Neural crest cell (in vitro differentiated cells): Measurements from ENCODE around the gene CPNE8. TPM values are rescaled to one million over a fixed set of nuclear protein-coding genes. Genes with fewer than 3 reads are reported as not detected.

Experiments used
- DNase-seq: peaks from one replicate; pipeline ENCODE4 v3.0.0; 2021; ENCODE audit warnings: low read depth, mixed read lengths, low spot score
- H3K27ac Mint-ChIP-seq: one replicate; pipeline ENCODE4 v1.8.0; 2021; ENCODE audit warnings: mild to moderate bottlenecking, mixed read lengths; ENCODE audit not compliant: unreplicated experiment
- H3K27me3 Mint-ChIP-seq: 2 replicates; pipeline ENCODE4 v1.8.0; 2021; ENCODE audit warnings: low read depth, mild to moderate bottlenecking, mixed read lengths
- H3K36me3 Mint-ChIP-seq: 2 replicates; pipeline ENCODE4 v1.8.0; 2021; ENCODE audit warnings: low read depth, mild to moderate bottlenecking, mixed read lengths
- H3K4me1 Mint-ChIP-seq: 2 replicates; pipeline ENCODE4 v1.8.0; 2021; ENCODE audit warnings: mixed read lengths
- H3K4me3 Mint-ChIP-seq: one replicate; pipeline ENCODE4 v1.8.0; 2021; ENCODE audit warnings: mild to moderate bottlenecking, mixed read lengths
- H3K9me3 Mint-ChIP-seq: 2 replicates; pipeline ENCODE4 v1.8.0; 2021; ENCODE audit warnings: mixed read lengths
- total RNA-seq: library from RNA; stranded (reverse); gene quantifications from 2 replicates; pipeline ENCODE4 v1.2.1, GENCODE V29; 2021
- TF ChIP-seq, protein P1 (sequence below): fragments of 200-600 bp; sonication (generic); conservative IDR thresholded peaks from 2 replicates; pipeline ENCODE4 v1.5.0; 2021; ENCODE audit warnings: antibody characterized with exemption, mild to moderate bottlenecking

The CPNE8 gene
- total RNA-seq, 1 donor from 2014 or later, result 7.0 TPM

DNA sequence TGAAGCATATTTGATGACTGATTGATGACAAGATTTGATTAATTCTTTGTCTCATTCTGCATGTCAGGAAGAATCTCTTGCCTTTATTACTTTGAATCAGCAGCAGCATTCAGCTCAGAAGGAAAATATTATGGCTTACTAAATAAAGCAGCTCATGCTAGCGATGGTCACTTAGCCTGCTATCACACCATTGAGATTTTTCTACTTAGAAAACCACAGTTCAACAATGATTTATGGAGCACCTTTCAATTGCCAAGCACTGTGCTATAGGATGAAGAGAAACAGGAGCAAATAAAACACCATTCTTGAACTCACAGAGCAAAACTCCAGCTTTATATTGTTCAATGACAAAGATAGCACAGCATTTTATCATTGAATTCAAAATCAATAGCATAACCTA lies 197.7 kb downstream of the CPNE8 start:
- no peak overlapping the region for H3K4me3 Mint-ChIP-seq
- H3K9me3 Mint-ChIP-seq, result no peaks in the 10 kb centered on the region
- no peak overlapping the region for H3K27ac Mint-ChIP-seq
- TF ChIP-seq, protein P1, sequence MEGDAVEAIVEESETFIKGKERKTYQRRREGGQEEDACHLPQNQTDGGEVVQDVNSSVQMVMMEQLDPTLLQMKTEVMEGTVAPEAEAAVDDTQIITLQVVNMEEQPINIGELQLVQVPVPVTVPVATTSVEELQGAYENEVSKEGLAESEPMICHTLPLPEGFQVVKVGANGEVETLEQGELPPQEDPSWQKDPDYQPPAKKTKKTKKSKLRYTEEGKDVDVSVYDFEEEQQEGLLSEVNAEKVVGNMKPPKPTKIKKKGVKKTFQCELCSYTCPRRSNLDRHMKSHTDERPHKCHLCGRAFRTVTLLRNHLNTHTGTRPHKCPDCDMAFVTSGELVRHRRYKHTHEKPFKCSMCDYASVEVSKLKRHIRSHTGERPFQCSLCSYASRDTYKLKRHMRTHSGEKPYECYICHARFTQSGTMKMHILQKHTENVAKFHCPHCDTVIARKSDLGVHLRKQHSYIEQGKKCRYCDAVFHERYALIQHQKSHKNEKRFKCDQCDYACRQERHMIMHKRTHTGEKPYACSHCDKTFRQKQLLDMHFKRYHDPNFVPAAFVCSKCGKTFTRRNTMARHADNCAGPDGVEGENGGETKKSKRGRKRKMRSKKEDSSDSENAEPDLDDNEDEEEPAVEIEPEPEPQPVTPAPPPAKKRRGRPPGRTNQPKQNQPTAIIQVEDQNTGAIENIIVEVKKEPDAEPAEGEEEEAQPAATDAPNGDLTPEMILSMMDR, result no peak
- H3K36me3 Mint-ChIP-seq, result no peaks in the 10 kb centered on the region
- H3K4me1 Mint-ChIP-seq, result no peaks in the 10 kb centered on the region
- no peaks in the 10 kb centered on the region for H3K27me3 Mint-ChIP-seq
- no peak for DNase-seq

DNA sequence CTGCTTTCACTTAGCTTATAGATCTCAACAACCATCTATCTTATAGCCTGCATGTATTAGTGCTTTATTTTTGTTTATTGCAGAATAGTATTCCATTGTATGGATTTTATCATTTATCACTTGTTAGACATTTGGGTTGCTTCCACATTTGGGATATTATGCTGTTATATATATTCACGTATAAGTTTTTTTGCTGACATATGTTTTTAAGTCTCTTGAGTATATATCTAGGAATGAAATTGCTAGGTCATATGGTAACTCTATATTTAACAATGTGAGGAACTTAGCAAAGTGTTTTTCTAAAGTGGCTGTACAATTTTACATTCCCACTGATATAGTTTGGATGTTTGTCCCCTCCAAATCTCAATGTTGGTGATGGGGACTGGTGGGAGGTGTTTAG lies 208.1 kb downstream of the CPNE8 start:
- peaks cover 7% of the 10 kb centered on the region for H3K36me3 Mint-ChIP-seq
- no peak for DNase-seq
- no peaks in the 10 kb centered on the region for H3K4me1 Mint-ChIP-seq
- no peak overlapping the region for H3K4me3 Mint-ChIP-seq
- no peaks in the 10 kb centered on the region for H3K27me3 Mint-ChIP-seq
- TF ChIP-seq, protein P1, result no peak
- H3K9me3 Mint-ChIP-seq, result peaks cover 6% of the 10 kb centered on the region
- no peak overlapping the region for H3K27ac Mint-ChIP-seq

DNA sequence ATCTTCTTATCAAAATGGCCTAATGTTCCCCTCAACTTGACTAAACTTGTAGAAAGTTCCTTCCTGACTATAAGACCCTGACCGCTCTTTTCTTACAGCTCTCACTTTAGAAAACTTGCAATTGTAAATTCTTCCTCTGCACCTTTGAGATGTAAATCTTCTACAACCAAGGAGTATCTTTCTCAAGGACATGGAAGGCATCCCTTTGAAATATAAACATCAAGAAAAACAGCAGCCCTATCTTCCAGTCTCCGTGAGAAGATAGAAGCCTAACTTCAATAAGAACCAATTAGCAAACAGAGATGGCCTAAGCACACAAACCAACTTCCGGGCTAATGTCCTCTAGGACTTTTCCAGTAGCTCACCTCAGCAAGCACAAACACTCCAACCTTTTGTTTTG lies 210.3 kb downstream of the CPNE8 start:
- no peak for DNase-seq
- H3K27ac Mint-ChIP-seq, result no peak overlapping the region
- H3K4me3 Mint-ChIP-seq, result no peak overlapping the region
- H3K9me3 Mint-ChIP-seq, result peaks cover 2% of the 10 kb centered on the region
- TF ChIP-seq, protein P1, result no peak
- no peaks in the 10 kb centered on the region for H3K27me3 Mint-ChIP-seq
- H3K4me1 Mint-ChIP-seq, result no peaks in the 10 kb centered on the region
- peaks cover 2% of the 10 kb centered on the region for H3K36me3 Mint-ChIP-seq

DNA sequence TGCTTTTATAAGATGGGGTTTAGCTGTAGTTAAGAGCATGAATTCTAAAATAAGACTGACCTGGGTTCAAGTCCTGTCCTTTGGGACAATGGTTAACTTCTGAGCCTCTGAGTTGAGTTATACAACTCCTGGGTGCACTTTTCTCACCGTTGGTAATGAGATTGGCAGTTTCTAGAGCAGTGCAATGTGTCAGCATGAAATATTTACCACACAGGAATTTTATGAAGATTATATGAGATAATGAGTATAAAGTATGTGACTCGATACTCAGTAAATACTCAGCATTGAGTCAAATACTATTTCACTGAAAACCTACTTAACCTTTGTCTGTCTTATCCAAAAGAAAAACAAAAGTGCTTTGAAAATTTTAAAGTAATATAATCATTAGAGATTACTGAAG lies 214.2 kb downstream of the CPNE8 start:
- TF ChIP-seq, protein P1, result no peak
- Mint-ChIP-seq H3K4me1 (no peaks in the 10 kb centered on the region), H3K4me3 (no peak overlapping the region), H3K36me3 (no peaks in the 10 kb centered on the region), H3K9me3 (no peaks in the 10 kb centered on the region), H3K27me3 (no peaks in the 10 kb centered on the region), H3K27ac (no peak overlapping the region)
- no peak for DNase-seq

DNA sequence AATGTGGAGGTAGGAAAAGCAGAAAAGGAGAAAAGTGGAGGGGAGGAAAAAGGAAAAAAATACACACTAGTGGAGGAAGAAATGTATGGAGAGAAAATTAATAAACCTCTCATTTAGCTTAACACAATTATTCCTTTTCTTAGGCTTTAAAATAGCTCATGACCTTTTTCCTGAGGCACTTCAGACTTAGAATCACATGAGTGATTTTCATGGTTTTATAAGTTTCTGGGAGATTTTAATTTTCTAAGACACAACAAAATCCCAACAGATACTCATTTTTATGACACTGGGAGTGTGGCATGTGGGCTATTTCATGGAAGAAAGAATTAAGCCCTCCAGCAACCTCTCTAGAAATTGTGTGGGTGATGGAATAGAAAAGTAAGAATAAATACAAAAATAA lies 214.7 kb downstream of the CPNE8 start:
- Mint-ChIP-seq H3K27me3 (no peaks in the 10 kb centered on the region), H3K9me3 (no peaks in the 10 kb centered on the region), H3K4me1 (no peaks in the 10 kb centered on the region), H3K36me3 (no peaks in the 10 kb centered on the region), H3K27ac (no peak overlapping the region), H3K4me3 (no peak overlapping the region)
- DNase-seq, result no peak
- TF ChIP-seq, protein P1, result no peak

DNA sequence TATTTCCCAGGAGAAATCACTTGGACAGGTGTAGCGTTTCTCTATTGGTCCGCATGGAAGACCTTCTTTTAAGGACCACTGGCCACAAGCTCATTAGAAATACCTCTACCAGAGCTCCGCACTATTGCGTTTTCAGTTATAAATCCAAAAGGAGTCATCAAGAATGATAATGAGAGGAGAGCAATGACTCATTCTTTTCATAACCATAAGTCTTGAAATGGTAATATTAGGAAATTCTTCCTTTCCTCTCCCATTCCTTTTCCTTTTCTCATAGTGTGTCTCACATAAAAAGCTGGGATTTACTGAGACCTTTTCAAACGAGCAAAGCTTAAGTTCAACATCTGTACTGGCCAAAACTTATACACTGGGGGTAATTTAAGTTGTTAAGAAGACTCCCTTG lies 215.7 kb downstream of the CPNE8 start:
- Mint-ChIP-seq H3K36me3 (peaks cover 4% of the 10 kb centered on the region), H3K4me3 (no peak overlapping the region), H3K4me1 (no peaks in the 10 kb centered on the region), H3K27ac (no peak overlapping the region), H3K9me3 (no peaks in the 10 kb centered on the region), H3K27me3 (no peaks in the 10 kb centered on the region)
- DNase-seq, result no peak
- TF ChIP-seq, protein P1, result no peak
